ENCODE data around the gene CEP55.

DNA sequence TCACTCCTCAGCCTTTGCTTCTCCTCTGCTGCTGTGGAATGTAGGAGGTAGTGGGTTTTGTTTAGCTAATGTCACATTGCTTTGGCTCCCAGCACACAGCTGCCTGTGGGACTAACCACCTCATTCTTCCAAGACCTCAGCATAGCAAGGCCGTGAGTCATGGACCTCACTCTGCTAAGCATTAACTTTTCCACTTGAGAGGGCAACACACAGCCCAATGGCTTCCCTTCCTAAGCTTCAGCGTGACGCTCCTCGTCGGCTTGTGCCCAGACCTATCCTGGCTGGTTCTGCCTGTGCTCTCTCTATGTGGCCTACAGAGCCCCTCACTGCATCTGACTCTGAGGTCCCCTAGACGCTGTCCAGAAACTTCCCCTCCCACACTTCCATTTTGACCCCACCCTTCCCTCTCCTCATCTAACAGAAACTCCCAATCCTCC is 37.6 kb upstream of the CEP55 start:
- TF ChIP-seq, protein P1, sequence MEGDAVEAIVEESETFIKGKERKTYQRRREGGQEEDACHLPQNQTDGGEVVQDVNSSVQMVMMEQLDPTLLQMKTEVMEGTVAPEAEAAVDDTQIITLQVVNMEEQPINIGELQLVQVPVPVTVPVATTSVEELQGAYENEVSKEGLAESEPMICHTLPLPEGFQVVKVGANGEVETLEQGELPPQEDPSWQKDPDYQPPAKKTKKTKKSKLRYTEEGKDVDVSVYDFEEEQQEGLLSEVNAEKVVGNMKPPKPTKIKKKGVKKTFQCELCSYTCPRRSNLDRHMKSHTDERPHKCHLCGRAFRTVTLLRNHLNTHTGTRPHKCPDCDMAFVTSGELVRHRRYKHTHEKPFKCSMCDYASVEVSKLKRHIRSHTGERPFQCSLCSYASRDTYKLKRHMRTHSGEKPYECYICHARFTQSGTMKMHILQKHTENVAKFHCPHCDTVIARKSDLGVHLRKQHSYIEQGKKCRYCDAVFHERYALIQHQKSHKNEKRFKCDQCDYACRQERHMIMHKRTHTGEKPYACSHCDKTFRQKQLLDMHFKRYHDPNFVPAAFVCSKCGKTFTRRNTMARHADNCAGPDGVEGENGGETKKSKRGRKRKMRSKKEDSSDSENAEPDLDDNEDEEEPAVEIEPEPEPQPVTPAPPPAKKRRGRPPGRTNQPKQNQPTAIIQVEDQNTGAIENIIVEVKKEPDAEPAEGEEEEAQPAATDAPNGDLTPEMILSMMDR (IDR thresholded peaks at IDR 0.05) = no peak
- no peak for TF ChIP-seq EP300 (IDR thresholded peaks at IDR 0.05)
- no peak for TF ChIP-seq POLR2A (IDR thresholded peaks at IDR 0.05)

All from suprapubic skin (tissue), 3 donors.